ENCODE results near the gene SGTB. TPM values are rescaled to one million over a fixed set of nuclear protein-coding genes. Genes with fewer than 3 reads are reported as not detected.

Gene SGTB
- polyA plus RNA-seq, 1 donor (not counting 4 experiments of a cell fraction or from before 2014, with no cell fraction given), result 10.4 TPM

DNA sequence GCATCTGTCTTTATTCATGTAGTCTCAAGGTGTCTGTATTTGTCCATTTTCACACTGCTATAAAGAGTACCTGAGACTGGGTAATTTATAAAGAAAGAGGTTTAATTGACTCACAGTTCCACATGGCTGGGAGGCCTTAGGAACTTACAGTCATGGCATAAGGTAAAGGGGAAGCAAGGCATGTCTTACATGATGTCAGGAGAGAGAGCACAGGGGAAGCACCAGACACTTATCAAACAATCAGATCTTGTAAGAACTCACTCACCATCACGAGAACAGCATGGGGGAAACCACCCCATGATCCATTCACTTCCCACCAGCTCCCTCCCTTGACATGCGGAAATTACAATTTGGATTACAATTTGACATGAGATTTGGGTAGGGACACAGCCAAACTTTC lies 44.3 kb upstream of the SGTB start:
- no peak for DNase-seq (ENCODE audit: low read depth, low spot score)
- no peaks in the 10 kb centered on the region for H3K9me3 ChIP-seq (ENCODE audit: control insufficient read depth, low read depth, low read length)
- H3K4me3 ChIP-seq (ENCODE audit: control insufficient read depth in 2 of 3, extremely low read depth in 1 of 3, insufficient read depth in 2 of 3, low read depth in 1 of 3, low read length in 3 of 3), result no peak overlapping the region
- peaks cover 21% of the 10 kb centered on the region for H3K4me1 ChIP-seq (ENCODE audit: control insufficient read depth, extremely low read depth, insufficient read depth, low read length)
- TF ChIP-seq, protein P1, sequence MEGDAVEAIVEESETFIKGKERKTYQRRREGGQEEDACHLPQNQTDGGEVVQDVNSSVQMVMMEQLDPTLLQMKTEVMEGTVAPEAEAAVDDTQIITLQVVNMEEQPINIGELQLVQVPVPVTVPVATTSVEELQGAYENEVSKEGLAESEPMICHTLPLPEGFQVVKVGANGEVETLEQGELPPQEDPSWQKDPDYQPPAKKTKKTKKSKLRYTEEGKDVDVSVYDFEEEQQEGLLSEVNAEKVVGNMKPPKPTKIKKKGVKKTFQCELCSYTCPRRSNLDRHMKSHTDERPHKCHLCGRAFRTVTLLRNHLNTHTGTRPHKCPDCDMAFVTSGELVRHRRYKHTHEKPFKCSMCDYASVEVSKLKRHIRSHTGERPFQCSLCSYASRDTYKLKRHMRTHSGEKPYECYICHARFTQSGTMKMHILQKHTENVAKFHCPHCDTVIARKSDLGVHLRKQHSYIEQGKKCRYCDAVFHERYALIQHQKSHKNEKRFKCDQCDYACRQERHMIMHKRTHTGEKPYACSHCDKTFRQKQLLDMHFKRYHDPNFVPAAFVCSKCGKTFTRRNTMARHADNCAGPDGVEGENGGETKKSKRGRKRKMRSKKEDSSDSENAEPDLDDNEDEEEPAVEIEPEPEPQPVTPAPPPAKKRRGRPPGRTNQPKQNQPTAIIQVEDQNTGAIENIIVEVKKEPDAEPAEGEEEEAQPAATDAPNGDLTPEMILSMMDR (optimal IDR thresholded peaks at IDR 0.05 in 1 of 3, IDR thresholded peaks at IDR 0.05 in 1 of 3, conservative IDR thresholded peaks at IDR 0.05 in 1 of 3; ENCODE audit: extremely low read depth in 1 of 3, insufficient read depth in 2 of 3, low read length in 3 of 3), result no peak
- TF ChIP-seq EZH2 (IDR thresholded peaks at IDR 0.05; ENCODE audit: low read length), result no peak
- no peaks in the 10 kb centered on the region for H3K79me2 ChIP-seq (ENCODE audit: control insufficient read depth, insufficient read depth, low read length)
- dilution Hi-C loops (cut with MboI; ENCODE audit: extremely low pct_ligation_motif_present, low sequenced_read_pairs), result no loop called here
- H4K20me1 ChIP-seq (ENCODE audit: control insufficient read depth, extremely low read depth, insufficient read depth, low read length), result no peaks in the 10 kb centered on the region
- no peak overlapping the region for H3K9ac ChIP-seq (ENCODE audit: control insufficient read depth, extremely low read depth, insufficient read depth, low read length)
- no peak for FAIRE-seq
- H3K27ac ChIP-seq (ENCODE audit: control insufficient read depth, insufficient read depth, low read length), result no peak overlapping the region
- no peak overlapping the region for H3K4me2 ChIP-seq (ENCODE audit: control insufficient read depth, extremely low read depth, insufficient read depth, low read depth, low read length)
- H3K36me3 ChIP-seq (ENCODE audit: control insufficient read depth in 2 of 2, extremely low read depth in 1 of 2, insufficient read depth in 2 of 2, low read length in 2 of 2), result peaks cover 0 to 2% of the 10 kb centered on the region in 2 experiments
- H3K27me3 ChIP-seq (ENCODE audit: control insufficient read depth, extremely low read depth, insufficient read depth, low read length), result no peaks in the 10 kb centered on the region
- H3K9me1 ChIP-seq (ENCODE audit: control insufficient read depth, extremely low read depth, insufficient read depth, low read length), result no peaks in the 10 kb centered on the region
- no peak overlapping the region for H2AFZ ChIP-seq (ENCODE audit: control insufficient read depth, low read length)

DNA sequence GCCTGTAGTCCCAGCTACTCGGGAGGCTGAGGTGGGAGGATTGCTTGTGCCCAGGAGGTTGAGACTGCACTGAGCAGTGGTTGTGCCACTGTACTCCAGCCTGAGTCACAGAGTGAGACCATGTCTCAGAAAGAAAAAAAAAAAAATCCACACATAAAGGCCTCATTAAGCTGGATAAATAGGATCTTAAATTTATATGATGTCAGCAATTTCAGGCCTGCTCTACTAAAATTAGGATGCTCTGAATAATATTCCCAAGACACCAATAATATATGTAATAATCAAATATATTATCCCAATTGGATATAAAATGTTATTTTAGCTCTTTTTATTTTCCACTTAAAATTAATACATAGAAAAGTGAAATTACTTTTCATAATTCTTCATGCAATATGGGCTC lies 43.7 kb upstream of the SGTB start:
- no peaks in the 10 kb centered on the region for H4K20me1 ChIP-seq (ENCODE audit: control insufficient read depth, extremely low read depth, insufficient read depth, low read length)
- H3K9me3 ChIP-seq (ENCODE audit: control insufficient read depth, low read depth, low read length), result no peaks in the 10 kb centered on the region
- FAIRE-seq (no peak), DNase-seq (ENCODE audit: low read depth, low spot score) (no peak)
- no peaks in the 10 kb centered on the region for H3K79me2 ChIP-seq (ENCODE audit: control insufficient read depth, insufficient read depth, low read length)
- no peak overlapping the region for H3K4me3 ChIP-seq (ENCODE audit: control insufficient read depth in 2 of 3, extremely low read depth in 1 of 3, insufficient read depth in 2 of 3, low read depth in 1 of 3, low read length in 3 of 3)
- TF ChIP-seq, protein P1 (optimal IDR thresholded peaks at IDR 0.05 in 1 of 3, IDR thresholded peaks at IDR 0.05 in 1 of 3, conservative IDR thresholded peaks at IDR 0.05 in 1 of 3; ENCODE audit: extremely low read depth in 1 of 3, insufficient read depth in 2 of 3, low read length in 3 of 3), result no peak
- TF ChIP-seq EZH2 (IDR thresholded peaks at IDR 0.05; ENCODE audit: low read length), result no peak
- dilution Hi-C loops (cut with MboI; ENCODE audit: extremely low pct_ligation_motif_present, low sequenced_read_pairs), result no loop called here
- no peak overlapping the region for H2AFZ ChIP-seq (ENCODE audit: control insufficient read depth, low read length)
- H3K9me1 ChIP-seq (ENCODE audit: control insufficient read depth, extremely low read depth, insufficient read depth, low read length), result no peaks in the 10 kb centered on the region
- H3K36me3 ChIP-seq (ENCODE audit: control insufficient read depth in 2 of 2, extremely low read depth in 1 of 2, insufficient read depth in 2 of 2, low read length in 2 of 2), result peaks cover 0 to 2% of the 10 kb centered on the region in 2 experiments
- peaks cover 21% of the 10 kb centered on the region for H3K4me1 ChIP-seq (ENCODE audit: control insufficient read depth, extremely low read depth, insufficient read depth, low read length)
- H3K9ac ChIP-seq (ENCODE audit: control insufficient read depth, extremely low read depth, insufficient read depth, low read length), result no peak overlapping the region
- no peak overlapping the region for H3K27ac ChIP-seq (ENCODE audit: control insufficient read depth, insufficient read depth, low read length)
- H3K27me3 ChIP-seq (ENCODE audit: control insufficient read depth, extremely low read depth, insufficient read depth, low read length), result no peaks in the 10 kb centered on the region
- no peak overlapping the region for H3K4me2 ChIP-seq (ENCODE audit: control insufficient read depth, extremely low read depth, insufficient read depth, low read depth, low read length)

Data from keratinocyte (primary cell).